B cell (primary cell): ENCODE data around the gene FAM107B. TPM values are rescaled to one million over a fixed set of nuclear protein-coding genes. Genes with fewer than 3 reads are reported as not detected.

Experiments used
- ATAC-seq: fragments of 200-7000 bp; cut with Tn5 transposase; one replicate; pipeline ENCODE4 v1.10.0; 2021; ENCODE audit warnings: low read depth, mild to moderate bottlenecking, moderate number of reproducible peaks, moderate library complexity
- CTCF ChIA-PET: fragments of 350-600 bp; sonication (Branson Sonifier 250); formaldehyde crosslinking; loops from one replicate; lab custom pipeline; 2021; ENCODE audit warnings: antibody characterized with exemption, inconsistent platforms; lab: Charles Lee
- POLR2A ChIA-PET: fragments of 350-600 bp; sonication (Branson Sonifier 250); formaldehyde crosslinking; loops from one replicate; lab custom pipeline; 2021; ENCODE audit warnings: antibody characterized with exemption; lab: Charles Lee
- DNase-seq: peaks from one replicate; pipeline ENCODE4 v3.0.0; 2013
- H2AFZ ChIP-seq: 2 replicates; pipeline ENCODE4 v1.6.1; 2012; ENCODE audit warnings: mild to moderate bottlenecking, low read depth, low read length; ENCODE audit not compliant: insufficient read depth, poor library complexity, severe bottlenecking
- H3K27ac ChIP-seq, 2 donors: 1 replicate in 1 of 2; 2 replicates in 1 of 2; pipeline ENCODE4 v1.5.1; 2012 to 2013; ENCODE audit warnings: low read length in 2 of 2, mild to moderate bottlenecking in 2 of 2, moderate library complexity in 1 of 2
- H3K27me3 ChIP-seq, 4 experiments: fragments of 200-600 bp in 1 of 4; sonication (generic) in 1 of 4; replicated peaks in 1 of 4; 1 replicate in 2 of 4; 2 replicates in 2 of 4; pipeline versions ENCODE4 v1.6.1 to v1.7.0; 2013 to 2016; ENCODE audit warnings: low read length in 3 of 4, mild to moderate bottlenecking in 2 of 4, mixed read lengths in 1 of 4, moderate library complexity in 1 of 4; ENCODE audit not compliant: insufficient read depth in 4 of 4, control insufficient read depth in 3 of 4; ENCODE audit errors: control extremely low read depth in 1 of 4
- H3K36me3 ChIP-seq, 2 experiments: replicated peaks in 1 of 2; 1 replicate in 1 of 2; 2 replicates in 1 of 2; pipeline versions ENCODE4 v1.6.1 to v1.7.1; 2013; ENCODE audit warnings: low read length in 1 of 2; ENCODE audit not compliant: insufficient read depth in 2 of 2, control insufficient read depth in 1 of 2; ENCODE audit errors: control extremely low read depth in 1 of 2, extremely low read depth in 1 of 2
- H3K4me1 ChIP-seq, 2 donors: fragments of 200-600 bp in 1 of 2; sonication (generic) in 1 of 2; 1 replicate in 1 of 2; 2 replicates in 1 of 2; pipeline versions ENCODE4 v1.5.1 to v1.6.1; 2013 to 2017; ENCODE audit warnings: low read length in 2 of 2; ENCODE audit not compliant: control insufficient read depth in 2 of 2, insufficient read depth in 2 of 2
- H3K4me2 ChIP-seq: replicated peaks from 2 replicates; pipeline ENCODE3; 2012; ENCODE audit warnings: mild to moderate bottlenecking, low read depth, low read length; ENCODE audit not compliant: poor library complexity, severe bottlenecking
- H3K4me3 ChIP-seq, 5 experiments: fragments of 200-600 bp in 1 of 5; sonication (generic) in 1 of 5; 1 replicate in 3 of 5; 2 replicates in 2 of 5; pipeline versions ENCODE4 v1.5.1 to v1.7.0; 2011 to 2016; ENCODE audit warnings: low read length in 4 of 5, mild to moderate bottlenecking in 4 of 5, low read depth in 2 of 5, control low read depth in 1 of 5, moderate library complexity in 1 of 5; ENCODE audit not compliant: insufficient read depth in 1 of 5; ENCODE audit errors: control extremely low read depth in 1 of 5, extremely low read depth in 1 of 5
- H3K79me2 ChIP-seq: fragments of 200-600 bp; sonication (generic); one replicate; pipeline ENCODE4 v1.6.0; 2016; ENCODE audit warnings: low read length; ENCODE audit not compliant: control insufficient read depth, insufficient read depth
- H3K9ac ChIP-seq: fragments of 200-600 bp; sonication (generic); 2 replicates; pipeline ENCODE4 v1.6.1; 2017; ENCODE audit warnings: mild to moderate bottlenecking, low read length, moderate library complexity
- H3K9me3 ChIP-seq, 3 donors: one replicate each; pipeline versions ENCODE4 v1.6.1 to v1.7.1; 2013; ENCODE audit warnings: low read length in 2 of 3; ENCODE audit not compliant: control insufficient read depth in 2 of 3, insufficient read depth in 1 of 3; ENCODE audit errors: control extremely low read depth in 1 of 3
- H4K20me1 ChIP-seq: 2 replicates; pipeline ENCODE4 v1.6.0; 2012; ENCODE audit warnings: mild to moderate bottlenecking, low read length; ENCODE audit not compliant: insufficient read depth, control insufficient read depth, poor library complexity, severe bottlenecking
- H3K27ac Mint-ChIP-seq: one replicate; pipeline ENCODE4 v1.8.0; 2021; ENCODE audit warnings: mixed read lengths
- H3K27me3 Mint-ChIP-seq: one replicate; pipeline ENCODE4 v1.8.0; 2021; ENCODE audit warnings: mixed read lengths
- H3K4me1 Mint-ChIP-seq: one replicate; pipeline ENCODE4 v1.8.0; 2021; ENCODE audit warnings: mixed read lengths
- H3K4me3 Mint-ChIP-seq: one replicate; pipeline ENCODE4 v1.8.0; 2021; ENCODE audit warnings: mixed read lengths
- H3K9me3 Mint-ChIP-seq: one replicate; pipeline ENCODE4 v1.8.0; 2022; ENCODE audit warnings: mixed read lengths; ENCODE audit not compliant: insufficient read depth
- EZH2 ChIP-seq: IDR thresholded peaks from 2 replicates; pipeline ENCODE4 v1.6.1; 2012; ENCODE audit warnings: borderline replicate concordance, low read depth, mild to moderate bottlenecking, moderate library complexity, low read length; ENCODE audit not compliant: insufficient read depth, poor library complexity, severe bottlenecking
- WGBS: methylation state at CpG from one replicate; pipeline ENCODE4 v1.1.5; 2013; ENCODE audit warnings: missing lambda C conversion rate; ENCODE audit not compliant: insufficient coverage; 5-methylcytosine and 5-hydroxymethylcytosine counted together
- intact Hi-C: fragments of 100-400 bp; cut with micrococcal nuclease; formaldehyde crosslinking; loops from one replicate; pipeline ENCODE4 v1.10.0; 2022
- polyA plus RNA-seq: library from polyadenylated mRNA; depleted of rRNA; stranded (reverse); fragments of >200 nt; gene quantifications from 2 replicates; pipeline ENCODE4 v1.2.3, GENCODE V29; 2012
- total RNA-seq, 2 donors: library from RNA; stranded (reverse); fragments of 120-200 nt in 1 of 2; gene quantifications; 1 replicate in 1 of 2; 2 replicates in 1 of 2; pipeline versions ENCODE4 v1.2.3 to v1.2.4, GENCODE V29; 2013 to 2022
- TF ChIP-seq, protein P1 (sequence below): fragments of 200-600 bp; IDR thresholded peaks from one replicate; pipeline ENCODE4 v1.8.0; 2022; ENCODE audit warnings: antibody characterized with exemption, mild to moderate bottlenecking

The FAM107B gene
- total and polyA plus RNA-seq, 2 donors (not counting 1 experiment from before 2014, with no cell fraction given) = 31.9 to 318 TPM

DNA sequence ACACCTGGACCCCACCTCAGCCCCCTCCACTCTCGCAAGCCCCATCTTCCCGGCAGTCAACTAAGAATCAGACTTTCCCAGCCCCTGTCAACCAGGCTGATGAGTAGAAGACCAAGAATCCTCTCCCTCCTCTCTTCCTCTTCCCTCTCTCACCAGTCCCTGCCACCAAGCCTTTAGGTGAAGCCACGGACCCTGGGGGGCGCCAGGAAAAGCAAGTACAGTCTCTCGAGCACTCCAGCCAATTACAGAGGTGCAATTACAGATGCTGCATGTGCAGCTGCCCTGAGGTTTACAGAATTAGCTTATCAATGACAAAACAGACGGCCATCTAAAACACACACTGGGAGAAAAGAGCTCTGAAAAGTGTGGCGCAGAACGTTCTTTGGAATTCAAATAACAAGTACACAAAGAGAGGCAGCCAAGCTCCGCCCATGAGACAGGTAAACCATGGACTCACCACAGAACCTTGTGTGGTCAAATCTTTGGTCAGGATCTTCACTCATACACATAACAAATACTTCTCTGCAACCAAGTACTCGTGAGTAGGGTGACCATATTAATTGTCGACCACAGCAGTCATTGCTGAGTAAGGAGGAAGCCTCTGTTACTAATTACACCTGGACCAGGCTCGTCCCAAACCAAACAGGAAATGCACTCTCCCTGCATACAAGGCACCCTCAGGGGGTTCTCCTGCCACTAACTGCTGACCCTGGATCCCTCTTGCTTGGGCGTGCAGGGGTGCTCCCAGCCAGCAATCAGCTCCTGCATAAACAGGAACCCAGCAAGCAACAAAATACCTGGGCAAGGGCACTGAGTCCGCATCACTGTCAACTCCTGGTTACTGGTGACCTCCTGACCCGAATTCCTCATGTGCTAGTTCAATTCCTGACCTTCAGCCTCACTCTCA lies 189.2 kb downstream of the FAM107B start:
- H3K4me3 ChIP-seq = no peak overlapping the region
- WGBS = 80% methylated on average over 12 of the region's 15 CpGs
- H3K9ac ChIP-seq = no peak overlapping the region
- intact Hi-C loops = loop anchor here (1.0 kb wide), 1 partner anchor 13 kb away; no protein-coding TSS in a partner anchor
- DNase-seq (no peak), ATAC-seq (no peak)
- peak overlapping the region; percentile 8 to 70 for H3K27ac ChIP-seq
- H3K27me3 Mint-ChIP-seq = no peaks in the 10 kb centered on the region
- H3K4me1 Mint-ChIP-seq = peaks cover 92% of the 10 kb centered on the region
- H3K9me3 ChIP-seq = no peaks in the 10 kb centered on the region
- H3K4me2 ChIP-seq = peak overlapping the region; percentile 9
- POLR2A ChIA-PET = no interaction called here
- CTCF ChIA-PET = interaction anchor here (0.8 kb wide), 1 partner anchor 10 kb away, joined by 3 read pairs; no protein-coding TSS in a partner anchor
- H4K20me1 ChIP-seq = peaks cover 88% of the 10 kb centered on the region
- H3K9me3 Mint-ChIP-seq = no peaks in the 10 kb centered on the region
- no peaks in the 10 kb centered on the region for H3K27me3 ChIP-seq
- TF ChIP-seq EZH2 = no peak
- TF ChIP-seq, protein P1, sequence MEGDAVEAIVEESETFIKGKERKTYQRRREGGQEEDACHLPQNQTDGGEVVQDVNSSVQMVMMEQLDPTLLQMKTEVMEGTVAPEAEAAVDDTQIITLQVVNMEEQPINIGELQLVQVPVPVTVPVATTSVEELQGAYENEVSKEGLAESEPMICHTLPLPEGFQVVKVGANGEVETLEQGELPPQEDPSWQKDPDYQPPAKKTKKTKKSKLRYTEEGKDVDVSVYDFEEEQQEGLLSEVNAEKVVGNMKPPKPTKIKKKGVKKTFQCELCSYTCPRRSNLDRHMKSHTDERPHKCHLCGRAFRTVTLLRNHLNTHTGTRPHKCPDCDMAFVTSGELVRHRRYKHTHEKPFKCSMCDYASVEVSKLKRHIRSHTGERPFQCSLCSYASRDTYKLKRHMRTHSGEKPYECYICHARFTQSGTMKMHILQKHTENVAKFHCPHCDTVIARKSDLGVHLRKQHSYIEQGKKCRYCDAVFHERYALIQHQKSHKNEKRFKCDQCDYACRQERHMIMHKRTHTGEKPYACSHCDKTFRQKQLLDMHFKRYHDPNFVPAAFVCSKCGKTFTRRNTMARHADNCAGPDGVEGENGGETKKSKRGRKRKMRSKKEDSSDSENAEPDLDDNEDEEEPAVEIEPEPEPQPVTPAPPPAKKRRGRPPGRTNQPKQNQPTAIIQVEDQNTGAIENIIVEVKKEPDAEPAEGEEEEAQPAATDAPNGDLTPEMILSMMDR = no peak
- H3K36me3 ChIP-seq = peaks cover 5 to 33% of the 10 kb centered on the region in 2 experiments
- peak overlapping the region; percentile 69 for H3K27ac Mint-ChIP-seq
- peak overlapping the region; percentile 23 for H3K4me3 Mint-ChIP-seq
- H2AFZ ChIP-seq = no peak overlapping the region
- H3K4me1 ChIP-seq = peaks cover 74 to 83% of the 10 kb centered on the region in 2 donors
- peaks cover 100% of the 10 kb centered on the region for H3K79me2 ChIP-seq

DNA sequence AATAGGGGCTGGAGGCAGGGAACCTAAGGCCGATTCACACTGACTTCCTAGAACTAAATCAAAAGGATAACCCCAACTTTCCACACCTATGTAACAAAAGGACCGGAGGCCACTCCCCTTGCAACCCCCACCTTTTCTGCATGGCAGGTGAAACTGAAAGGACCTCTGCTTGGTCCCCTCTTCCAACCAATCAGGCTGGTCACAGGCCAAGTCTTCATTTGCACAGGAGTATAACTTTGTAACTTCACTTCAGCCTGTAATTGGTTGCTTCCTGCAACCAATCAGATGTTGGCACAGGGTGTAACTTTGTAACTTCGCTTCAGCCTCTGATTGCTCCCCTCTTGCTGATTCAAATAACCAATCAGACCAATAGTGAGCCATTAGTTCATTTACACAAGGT lies 190.0 kb downstream of the FAM107B start:
- TF ChIP-seq, protein P1 = no peak
- no peak for TF ChIP-seq EZH2
- peak overlapping the region; percentile 7 to 70 for H3K27ac ChIP-seq
- peaks cover 5 to 27% of the 10 kb centered on the region in 2 experiments for H3K36me3 ChIP-seq
- H3K27ac Mint-ChIP-seq = no peak overlapping the region
- H3K79me2 ChIP-seq = peaks cover 100% of the 10 kb centered on the region
- H3K4me3 ChIP-seq = no peak overlapping the region
- 95% methylated on average over 2 of the region's 3 CpGs for WGBS
- no peaks in the 10 kb centered on the region for H3K9me3 Mint-ChIP-seq
- no peak overlapping the region for H2AFZ ChIP-seq
- peaks cover 91% of the 10 kb centered on the region for H3K4me1 Mint-ChIP-seq
- no peak overlapping the region for H3K9ac ChIP-seq
- H3K4me1 ChIP-seq = peaks cover 82 to 91% of the 10 kb centered on the region in 2 donors
- H3K4me3 Mint-ChIP-seq = peak overlapping the region; percentile 23
- H3K27me3 ChIP-seq = no peaks in the 10 kb centered on the region
- H4K20me1 ChIP-seq = peaks cover 84% of the 10 kb centered on the region
- H3K4me2 ChIP-seq = peak overlapping the region; percentile 29
- DNase-seq = peak; percentile 45
- ChIA-PET CTCF (no interaction called here), POLR2A (interaction anchor here (0.6 kb wide), 1 partner anchor 26 kb away, joined by 3 read pairs; no protein-coding TSS in a partner anchor)
- intact Hi-C loops = no loop called here
- no peak for ATAC-seq
- no peaks in the 10 kb centered on the region for H3K27me3 Mint-ChIP-seq
- no peaks in the 10 kb centered on the region for H3K9me3 ChIP-seq
